Measurements from ENCODE around the gene FRMD4A. TPM values are rescaled to one million over a fixed set of nuclear protein-coding genes. Genes with fewer than 3 reads are reported as not detected.

The FRMD4A gene
- total RNA-seq, 2 donors from 2014 or later = 22.3 to 22.4 TPM

DNA sequence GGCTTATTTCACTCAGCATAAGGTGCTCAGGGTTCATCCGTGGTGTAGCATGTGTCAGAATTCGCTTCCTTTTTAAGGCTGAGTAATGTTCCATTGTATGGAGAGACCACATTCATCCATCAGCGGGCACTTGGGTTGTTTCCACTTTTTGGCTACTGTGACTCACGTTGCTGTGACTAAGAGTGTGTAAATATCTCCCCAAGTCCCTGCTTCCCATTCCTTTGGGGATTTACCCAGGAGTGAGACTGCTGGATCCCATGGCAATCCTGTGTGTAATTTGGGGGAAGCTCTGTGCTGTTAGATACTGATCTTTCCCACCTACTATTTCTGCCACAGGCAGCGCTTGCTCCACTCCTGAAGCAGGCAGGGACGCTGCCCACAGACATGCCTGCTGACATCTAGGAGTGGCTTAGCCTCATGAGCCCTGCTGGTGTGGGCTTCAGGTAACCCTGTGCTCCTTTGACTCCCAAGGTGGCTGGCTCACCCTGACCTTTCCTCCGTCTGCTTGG lies 346.0 kb downstream of the FRMD4A start:
- Histone ChIP-seq H3K9ac (ENCODE audit: extremely low read depth, low read length, poor library complexity, severe bottlenecking) (no peak overlapping the region), H3K9me3 (ENCODE audit: control insufficient read depth, low read length) (no peaks in the 10 kb centered on the region), H3K4me3 (ENCODE audit: low read length) (no peak overlapping the region), H3K27ac (ENCODE audit: low read depth, low read length) (no peak overlapping the region), H3K36me3 (ENCODE audit: control insufficient read depth, insufficient read depth, low read length) (no peaks in the 10 kb centered on the region), H3K4me1 (ENCODE audit: control insufficient read depth, insufficient read depth, low read length) (no peaks in the 10 kb centered on the region), H3K27me3 (ENCODE audit: control insufficient read depth, insufficient read depth, low read length, poor library complexity, severe bottlenecking) (no peaks in the 10 kb centered on the region)
- WGBS, 2 experiments (ENCODE audit: insufficient coverage in 1 of 2, insufficient read length in 1 of 2) = 89 to 94% methylated on average over 6 to 7 of the region's 7 CpGs
- no peak overlapping the region for H3K4me3 Mint-ChIP-seq
- no peaks in the 10 kb centered on the region for H3K9me3 Mint-ChIP-seq
- H3K27me3 Mint-ChIP-seq (ENCODE audit: insufficient read depth) = no peaks in the 10 kb centered on the region
- H3K27ac Mint-ChIP-seq = no peak overlapping the region
- no peaks in the 10 kb centered on the region for H3K4me1 Mint-ChIP-seq
- no peak for DNase-seq
- H3K36me3 Mint-ChIP-seq (ENCODE audit: low read depth) = no peaks in the 10 kb centered on the region
- TF ChIP-seq, protein P1, sequence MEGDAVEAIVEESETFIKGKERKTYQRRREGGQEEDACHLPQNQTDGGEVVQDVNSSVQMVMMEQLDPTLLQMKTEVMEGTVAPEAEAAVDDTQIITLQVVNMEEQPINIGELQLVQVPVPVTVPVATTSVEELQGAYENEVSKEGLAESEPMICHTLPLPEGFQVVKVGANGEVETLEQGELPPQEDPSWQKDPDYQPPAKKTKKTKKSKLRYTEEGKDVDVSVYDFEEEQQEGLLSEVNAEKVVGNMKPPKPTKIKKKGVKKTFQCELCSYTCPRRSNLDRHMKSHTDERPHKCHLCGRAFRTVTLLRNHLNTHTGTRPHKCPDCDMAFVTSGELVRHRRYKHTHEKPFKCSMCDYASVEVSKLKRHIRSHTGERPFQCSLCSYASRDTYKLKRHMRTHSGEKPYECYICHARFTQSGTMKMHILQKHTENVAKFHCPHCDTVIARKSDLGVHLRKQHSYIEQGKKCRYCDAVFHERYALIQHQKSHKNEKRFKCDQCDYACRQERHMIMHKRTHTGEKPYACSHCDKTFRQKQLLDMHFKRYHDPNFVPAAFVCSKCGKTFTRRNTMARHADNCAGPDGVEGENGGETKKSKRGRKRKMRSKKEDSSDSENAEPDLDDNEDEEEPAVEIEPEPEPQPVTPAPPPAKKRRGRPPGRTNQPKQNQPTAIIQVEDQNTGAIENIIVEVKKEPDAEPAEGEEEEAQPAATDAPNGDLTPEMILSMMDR (conservative IDR thresholded peaks at IDR 0.05) = no peak

DNA sequence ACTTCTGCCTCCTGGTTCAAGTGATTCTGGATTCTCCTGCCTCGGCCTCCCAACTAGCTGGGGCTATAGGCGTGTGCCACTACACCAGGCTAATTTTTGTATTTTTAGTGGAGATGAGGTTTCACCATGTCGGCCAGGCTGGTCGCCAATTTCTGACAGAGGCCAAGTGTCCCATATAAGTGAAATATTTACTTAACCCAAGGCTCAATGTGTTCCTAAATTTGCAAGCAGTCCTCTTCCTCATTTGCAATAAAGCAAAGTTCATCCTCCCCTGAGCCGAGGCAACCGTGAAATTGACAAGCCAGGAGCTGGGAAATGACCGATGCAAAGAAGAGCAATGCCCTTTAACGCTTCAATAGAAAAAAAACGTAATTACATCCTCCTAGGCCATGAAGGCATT lies 347.7 kb downstream of the FRMD4A start:
- no peaks in the 10 kb centered on the region for H3K4me1 Mint-ChIP-seq
- H3K9ac ChIP-seq (ENCODE audit: extremely low read depth, low read length, poor library complexity, severe bottlenecking) = no peak overlapping the region
- no peak for DNase-seq
- H3K27ac ChIP-seq (ENCODE audit: low read depth, low read length) = no peak overlapping the region
- no peaks in the 10 kb centered on the region for H3K27me3 ChIP-seq (ENCODE audit: control insufficient read depth, insufficient read depth, low read length, poor library complexity, severe bottlenecking)
- no peaks in the 10 kb centered on the region for H3K4me1 ChIP-seq (ENCODE audit: control insufficient read depth, insufficient read depth, low read length)
- TF ChIP-seq, protein P1 (conservative IDR thresholded peaks at IDR 0.05) = no peak
- 91 to 94% methylated on average over 6 to 9 of the region's 9 CpGs for WGBS, 2 experiments (ENCODE audit: insufficient coverage in 1 of 2, insufficient read length in 1 of 2)
- H3K36me3 ChIP-seq (ENCODE audit: control insufficient read depth, insufficient read depth, low read length) = no peaks in the 10 kb centered on the region
- H3K9me3 Mint-ChIP-seq = no peaks in the 10 kb centered on the region
- H3K36me3 Mint-ChIP-seq (ENCODE audit: low read depth) = no peaks in the 10 kb centered on the region
- no peaks in the 10 kb centered on the region for H3K9me3 ChIP-seq (ENCODE audit: control insufficient read depth, low read length)
- H3K27me3 Mint-ChIP-seq (ENCODE audit: insufficient read depth) = no peaks in the 10 kb centered on the region
- H3K27ac Mint-ChIP-seq = no peak overlapping the region
- no peak overlapping the region for H3K4me3 Mint-ChIP-seq
- H3K4me3 ChIP-seq (ENCODE audit: low read length) = no peak overlapping the region

DNA sequence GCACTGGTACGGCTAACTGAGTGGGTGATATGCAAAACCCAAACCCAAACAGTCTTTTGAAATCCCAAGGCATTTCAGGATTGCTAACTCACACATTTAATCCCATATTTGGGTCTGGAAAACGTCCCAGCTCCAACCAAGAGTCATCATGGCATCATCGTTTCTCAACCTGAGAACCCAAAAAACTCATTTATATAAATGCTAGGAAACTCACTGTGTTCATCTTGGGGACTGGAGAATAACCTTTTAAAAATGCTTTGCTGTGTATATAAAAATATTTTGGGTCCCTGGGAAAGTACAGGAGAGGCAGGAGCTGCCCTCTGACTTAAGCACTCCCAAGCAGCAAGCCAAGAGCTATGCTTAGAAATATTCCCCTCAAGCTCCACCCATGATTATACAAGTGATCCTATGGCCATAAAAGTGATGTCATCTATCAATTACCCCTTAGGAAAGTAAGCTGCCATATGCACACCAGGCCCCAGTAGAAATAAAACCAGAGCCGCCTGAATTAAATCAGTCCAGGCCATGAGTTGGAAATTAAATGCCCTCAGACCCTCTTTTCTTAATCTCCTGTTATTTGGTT lies 352.1 kb downstream of the FRMD4A start:
- H3K4me1 Mint-ChIP-seq = peaks cover 4% of the 10 kb centered on the region
- Histone ChIP-seq H3K4me3 (ENCODE audit: low read length) (no peak overlapping the region), H3K27me3 (ENCODE audit: control insufficient read depth, insufficient read depth, low read length, poor library complexity, severe bottlenecking) (no peaks in the 10 kb centered on the region), H3K9me3 (ENCODE audit: control insufficient read depth, low read length) (no peaks in the 10 kb centered on the region), H3K27ac (ENCODE audit: low read depth, low read length) (no peak overlapping the region), H3K36me3 (ENCODE audit: control insufficient read depth, insufficient read depth, low read length) (no peaks in the 10 kb centered on the region), H3K4me1 (ENCODE audit: control insufficient read depth, insufficient read depth, low read length) (peaks cover 4% of the 10 kb centered on the region), H3K9ac (ENCODE audit: extremely low read depth, low read length, poor library complexity, severe bottlenecking) (no peak overlapping the region)
- 93 to 96% methylated on average over 3 to 4 of the region's 4 CpGs for WGBS, 2 experiments (ENCODE audit: insufficient coverage in 1 of 2, insufficient read length in 1 of 2)
- TF ChIP-seq, protein P1 (conservative IDR thresholded peaks at IDR 0.05) = no peak
- DNase-seq = no peak
- H3K4me3 Mint-ChIP-seq = no peak overlapping the region
- no peak overlapping the region for H3K27ac Mint-ChIP-seq
- no peaks in the 10 kb centered on the region for H3K9me3 Mint-ChIP-seq
- no peaks in the 10 kb centered on the region for H3K36me3 Mint-ChIP-seq (ENCODE audit: low read depth)
- H3K27me3 Mint-ChIP-seq (ENCODE audit: insufficient read depth) = no peaks in the 10 kb centered on the region

All from endodermal cell (in vitro differentiated cells).